Measurements from ENCODE around the gene CACNA1I. TPM values are rescaled to one million over a fixed set of nuclear protein-coding genes. Genes with fewer than 3 reads are reported as not detected.

CACNA1I gene
- total RNA-seq, 4 donors from 2014 or later, result under 0.01 to 0.15 TPM; not detected in 2

GRCh38 chr22:39570226-39570625, 327 bp upstream of the CACNA1I start:
- no peaks in the 10 kb centered on the region for H3K9me3 ChIP-seq
- no peak overlapping the region for H3K4me3 ChIP-seq
- intact Hi-C loops (cut with DNase I; ENCODE audit: low total_unique reads), result no loop called here
- H3K36me3 ChIP-seq, result no peaks in the 10 kb centered on the region
- no peak for DNase-seq
- H3K27ac ChIP-seq, result no peak overlapping the region
- no peaks in the 10 kb centered on the region for H3K4me1 ChIP-seq
- no peaks in the 10 kb centered on the region for H3K27me3 ChIP-seq
- TF ChIP-seq CTCF (IDR thresholded peaks at IDR 0.05) (no peak), POLR2A (IDR thresholded peaks at IDR 0.05) (no peak)

- intact Hi-C loops (cut with DNase I; ENCODE audit: low total_unique reads), result no loop called here
- Histone ChIP-seq H3K27ac (no peak overlapping the region), H3K36me3 (no peaks in the 10 kb centered on the region), H3K27me3 (no peaks in the 10 kb centered on the region), H3K4me3 (no peak overlapping the region), H3K4me1 (no peaks in the 10 kb centered on the region), H3K9me3 (no peaks in the 10 kb centered on the region)
- no peak for DNase-seq
- no peak for TF ChIP-seq CTCF (IDR thresholded peaks at IDR 0.05)
These were observed 985 bp downstream of the CACNA1I start for GRCh38 chr22:39571538-39571937.

GRCh38 chr22:39574779-39575551, 4.4 kb downstream of the CACNA1I start:
- Histone ChIP-seq H3K27me3 (no peaks in the 10 kb centered on the region), H3K4me1 (no peaks in the 10 kb centered on the region), H3K36me3 (no peaks in the 10 kb centered on the region), H3K9me3 (no peaks in the 10 kb centered on the region), H3K4me3 (no peak overlapping the region), H3K27ac (no peak overlapping the region)
- TF ChIP-seq POLR2A (IDR thresholded peaks at IDR 0.05) (no peak), CTCF (IDR thresholded peaks at IDR 0.05) (no peak)
- no peak for DNase-seq
- intact Hi-C loops (cut with DNase I; ENCODE audit: low total_unique reads), result no loop called here

GRCh38 chr22:39575552-39575825, 4.9 kb downstream of the CACNA1I start:
- Histone ChIP-seq H3K36me3 (no peaks in the 10 kb centered on the region), H3K27ac (no peak overlapping the region), H3K4me1 (no peaks in the 10 kb centered on the region), H3K27me3 (no peaks in the 10 kb centered on the region), H3K9me3 (no peaks in the 10 kb centered on the region), H3K4me3 (no peak overlapping the region)
- intact Hi-C loops (cut with DNase I; ENCODE audit: low total_unique reads), result no loop called here
- TF ChIP-seq CTCF (IDR thresholded peaks at IDR 0.05), result no peak
- no peak for TF ChIP-seq POLR2A (IDR thresholded peaks at IDR 0.05)
- no peak for DNase-seq

GRCh38 chr22:39576027-39576426, 5.5 kb downstream of the CACNA1I start:
- Histone ChIP-seq H3K4me3 (no peak overlapping the region), H3K9me3 (no peaks in the 10 kb centered on the region), H3K27me3 (no peaks in the 10 kb centered on the region), H3K4me1 (no peaks in the 10 kb centered on the region), H3K27ac (no peak overlapping the region), H3K36me3 (no peaks in the 10 kb centered on the region)
- DNase-seq, result no peak
- intact Hi-C loops (cut with DNase I; ENCODE audit: low total_unique reads), result no loop called here
- TF ChIP-seq POLR2A (IDR thresholded peaks at IDR 0.05) (no peak), CTCF (IDR thresholded peaks at IDR 0.05) (no peak)
